Esophagus squamous epithelium (tissue), 4 donors: Measurements from ENCODE around the gene SNED1.

Experiments
- POLR2A ChIP-seq, 4 donors: fragments of 450-650 bp; IDR thresholded peaks; one replicate each; pipeline ENCODE4 v1.6.1; 2017; ENCODE audit warnings: antibody characterized with exemption in 4 of 4, mild to moderate bottlenecking in 4 of 4, moderate library complexity in 3 of 4
- TF ChIP-seq, protein P1 (sequence below), 6 experiments: fragments of 450-650 bp in 4 of 6; fragments of 200-600 bp in 2 of 6; sonication (generic) in 2 of 6; IDR thresholded peaks; one replicate each; pipeline ENCODE4 v1.5.1; 2016 to 2019; ENCODE audit warnings: antibody characterized with exemption in 6 of 6, mild to moderate bottlenecking in 4 of 6, moderate library complexity in 4 of 6

DNA sequence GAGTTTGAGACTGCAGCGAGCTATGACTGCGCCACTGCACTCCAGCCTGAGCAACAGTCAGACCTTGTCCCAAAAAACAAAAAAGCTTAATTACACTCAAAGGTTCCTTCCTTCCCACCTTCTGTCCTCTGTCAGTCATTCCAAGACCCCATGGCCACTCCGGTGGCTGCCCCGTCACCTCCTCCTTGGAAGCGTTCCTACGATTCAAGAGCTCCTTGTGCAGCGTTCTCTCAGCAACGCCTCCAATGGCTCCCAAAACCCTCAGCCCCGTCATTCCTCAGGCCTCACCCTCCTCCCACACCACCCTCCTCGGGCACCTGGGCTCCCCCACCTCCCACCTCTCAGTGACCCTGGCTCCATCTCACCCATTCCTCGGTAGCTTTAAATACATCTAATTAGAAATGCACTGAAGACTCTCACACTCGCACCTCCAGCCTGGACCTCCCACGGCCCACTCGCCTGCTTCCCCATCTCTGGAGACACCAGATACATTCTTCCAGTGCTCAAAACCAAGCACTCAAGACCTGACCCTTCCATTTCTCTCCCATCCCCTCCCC is 142.9 kb downstream of the SNED1 start:
- TF ChIP-seq, protein P1, sequence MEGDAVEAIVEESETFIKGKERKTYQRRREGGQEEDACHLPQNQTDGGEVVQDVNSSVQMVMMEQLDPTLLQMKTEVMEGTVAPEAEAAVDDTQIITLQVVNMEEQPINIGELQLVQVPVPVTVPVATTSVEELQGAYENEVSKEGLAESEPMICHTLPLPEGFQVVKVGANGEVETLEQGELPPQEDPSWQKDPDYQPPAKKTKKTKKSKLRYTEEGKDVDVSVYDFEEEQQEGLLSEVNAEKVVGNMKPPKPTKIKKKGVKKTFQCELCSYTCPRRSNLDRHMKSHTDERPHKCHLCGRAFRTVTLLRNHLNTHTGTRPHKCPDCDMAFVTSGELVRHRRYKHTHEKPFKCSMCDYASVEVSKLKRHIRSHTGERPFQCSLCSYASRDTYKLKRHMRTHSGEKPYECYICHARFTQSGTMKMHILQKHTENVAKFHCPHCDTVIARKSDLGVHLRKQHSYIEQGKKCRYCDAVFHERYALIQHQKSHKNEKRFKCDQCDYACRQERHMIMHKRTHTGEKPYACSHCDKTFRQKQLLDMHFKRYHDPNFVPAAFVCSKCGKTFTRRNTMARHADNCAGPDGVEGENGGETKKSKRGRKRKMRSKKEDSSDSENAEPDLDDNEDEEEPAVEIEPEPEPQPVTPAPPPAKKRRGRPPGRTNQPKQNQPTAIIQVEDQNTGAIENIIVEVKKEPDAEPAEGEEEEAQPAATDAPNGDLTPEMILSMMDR (IDR thresholded peaks at IDR 0.05) = no peak
- TF ChIP-seq POLR2A (IDR thresholded peaks at IDR 0.05) = no peak
